ENCODE measurements around the gene TXNDC11.

Gene TXNDC11

GRCh38 chr16:11673091-11674000 lies 69.3 kb downstream of the TXNDC11 start:
- no peak for DNase-seq

GRCh38 chr16:11672206-11673090 lies 70.2 kb downstream of the TXNDC11 start:
- no peak for DNase-seq

- no peak for DNase-seq
Observed at GRCh38 chr16:11671676-11672075, 71.0 kb downstream of the TXNDC11 start.

GRCh38 chr16:11671271-11671670 lies 71.4 kb downstream of the TXNDC11 start:
- no peak for DNase-seq

GRCh38 chr16:11670171-11671131 lies 72.2 kb downstream of the TXNDC11 start:
- no peak for DNase-seq

GRCh38 chr16:11669380-11670146 lies 73.1 kb downstream of the TXNDC11 start:
- DNase-seq, result no peak

- no peak for DNase-seq
Observed at GRCh38 chr16:11668623-11669379, 73.9 kb downstream of the TXNDC11 start.

- DNase-seq, result peak; percentile 80
Observed at GRCh38 chr16:11667824-11668622, 74.6 kb downstream of the TXNDC11 start, which contains the start of gene SNN. Gene SNN, plus strand, starts transcription at chr16:11668455. Its CDS starts 7,605 bp downstream, at chr16:11676060.

- no peak for DNase-seq
Observed at GRCh38 chr16:11667221-11667823, 75.3 kb downstream of the TXNDC11 start.

GRCh38 chr16:11666103-11667055 lies 76.3 kb downstream of the TXNDC11 start:
- DNase-seq, result no peak

GRCh38 chr16:11665071-11665491 lies 77.6 kb downstream of the TXNDC11 start:
- DNase-seq, result no peak

- no peak for DNase-seq
Observed at GRCh38 chr16:11662582-11662981, 80.1 kb downstream of the TXNDC11 start.

- DNase-seq, result no peak
Observed at GRCh38 chr16:11660565-11660964, 82.1 kb downstream of the TXNDC11 start.

- no peak for DNase-seq
Observed at GRCh38 chr16:11658896-11659708, 83.6 kb downstream of the TXNDC11 start.

GRCh38 chr16:11657556-11657955 lies 85.1 kb downstream of the TXNDC11 start:
- no peak for DNase-seq

GRCh38 chr16:11655655-11656054 lies 87.0 kb downstream of the TXNDC11 start:
- no peak for DNase-seq

GRCh38 chr16:11651796-11652195 lies 90.9 kb downstream of the TXNDC11 start:
- DNase-seq, result no peak
